Karpas-422 (cell line): Measurements from ENCODE around the gene SPOCK1. TPM values are rescaled to one million over a fixed set of nuclear protein-coding genes. Genes with fewer than 3 reads are reported as not detected.

Experiments used
- DNase-seq: peaks from one replicate; pipeline ENCODE4 v3.0.0-alpha.2; 2015
- H2AFZ ChIP-seq: fragments of 200-600 bp; sonication (generic); 2 replicates; pipeline ENCODE4 v1.6.1; 2014; ENCODE audit warnings: antibody characterized with exemption, low read length, mixed read lengths
- H3K27ac ChIP-seq: fragments of 200-600 bp; sonication (generic); 2 replicates; pipeline ENCODE4 v1.5.1; 2014; ENCODE audit warnings: mild to moderate bottlenecking, low read length, moderate library complexity
- H3K27me3 ChIP-seq: fragments of 200-600 bp; sonication (generic); 2 replicates; pipeline ENCODE4 v1.6.1; 2014; ENCODE audit warnings: low read length, mixed read lengths
- H3K36me3 ChIP-seq: fragments of 200-600 bp; sonication (generic); 2 replicates; pipeline ENCODE4 v1.6.1; 2014; ENCODE audit warnings: low read length, mixed read lengths; ENCODE audit not compliant: insufficient read depth
- H3K4me1 ChIP-seq: fragments of 200-600 bp; sonication (generic); 2 replicates; pipeline ENCODE4 v1.6.1; 2014; ENCODE audit warnings: mild to moderate bottlenecking, low read length, mixed read lengths
- H3K4me2 ChIP-seq: fragments of 200-600 bp; sonication (generic); 2 replicates; pipeline ENCODE4 v1.6.1; 2014; ENCODE audit warnings: low read length, low read depth, mild to moderate bottlenecking; ENCODE audit not compliant: poor library complexity, severe bottlenecking
- H3K4me3 ChIP-seq: fragments of 200-600 bp; sonication (generic); 2 replicates; pipeline ENCODE4 v1.5.1; 2014; ENCODE audit warnings: mild to moderate bottlenecking, antibody characterized with exemption, low read length, mixed read lengths
- H3K79me2 ChIP-seq: fragments of 200-600 bp; sonication (generic); 2 replicates; pipeline ENCODE4 v1.6.1; 2014; ENCODE audit warnings: mild to moderate bottlenecking, low read length, mixed read lengths
- H3K9ac ChIP-seq: fragments of 200-600 bp; sonication (generic); 2 replicates; pipeline ENCODE4 v1.6.0; 2014; ENCODE audit warnings: low read length
- H3K9me2 ChIP-seq: fragments of 200-600 bp; sonication (generic), shearing (Covaris generic); replicated peaks from 2 replicates; pipeline ENCODE4 v1.6.0; 2014; ENCODE audit warnings: mild to moderate bottlenecking, low read length, moderate library complexity; ENCODE audit not compliant: insufficient read depth
- H3K9me3 ChIP-seq: fragments of 300-700, 200-600 bp; sonication (generic); 2 replicates; pipeline ENCODE4 v1.6.1; 2014; ENCODE audit warnings: low read length, mixed read lengths
- H4K20me1 ChIP-seq: fragments of 200-600 bp; sonication (generic); 2 replicates; pipeline ENCODE4 v1.6.1; 2014; ENCODE audit warnings: mild to moderate bottlenecking, antibody characterized with exemption, low read length, low read depth; ENCODE audit not compliant: insufficient read depth
- total RNA-seq: library from RNA; depleted of rRNA; stranded (reverse); fragments of >200 nt; shearing (Covaris generic); gene quantifications from 2 replicates; pipeline ENCODE4 v1.2.3, GENCODE V29; 2014; ENCODE audit warnings: low replicate concordance

SPOCK1 gene
- total RNA-seq, 1 experiment from 2014 or later, result 1.0 TPM

DNA sequence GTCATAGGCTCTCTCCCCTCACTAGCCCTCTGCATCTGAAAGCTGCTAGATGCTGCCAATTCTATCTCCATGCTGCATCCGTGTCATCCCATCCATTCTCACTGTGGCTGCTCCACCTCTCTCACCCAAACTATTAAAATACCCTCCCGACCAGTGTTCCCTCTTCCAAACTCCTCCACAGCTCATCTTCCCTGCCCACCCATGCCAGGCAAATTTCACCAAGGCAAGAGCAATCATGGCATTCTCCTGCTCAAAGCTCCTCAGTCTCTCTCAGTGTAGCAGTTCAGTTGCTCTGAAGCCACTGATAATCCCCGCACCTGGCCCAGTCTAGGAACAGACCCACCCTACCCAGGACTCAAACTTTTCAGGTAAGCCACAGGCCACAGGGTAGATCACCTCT is 48.4 kb downstream of the SPOCK1 start:
- Histone ChIP-seq H3K4me1 (no peaks in the 10 kb centered on the region), H4K20me1 (no peaks in the 10 kb centered on the region), H3K9me2 (no peaks in the 10 kb centered on the region), H2AFZ (no peak overlapping the region), H3K9ac (no peak overlapping the region), H3K9me3 (no peaks in the 10 kb centered on the region), H3K4me3 (no peak overlapping the region), H3K27me3 (no peaks in the 10 kb centered on the region), H3K36me3 (no peaks in the 10 kb centered on the region), H3K79me2 (no peaks in the 10 kb centered on the region), H3K4me2 (no peak overlapping the region), H3K27ac (no peak overlapping the region)
- no peak for DNase-seq

DNA sequence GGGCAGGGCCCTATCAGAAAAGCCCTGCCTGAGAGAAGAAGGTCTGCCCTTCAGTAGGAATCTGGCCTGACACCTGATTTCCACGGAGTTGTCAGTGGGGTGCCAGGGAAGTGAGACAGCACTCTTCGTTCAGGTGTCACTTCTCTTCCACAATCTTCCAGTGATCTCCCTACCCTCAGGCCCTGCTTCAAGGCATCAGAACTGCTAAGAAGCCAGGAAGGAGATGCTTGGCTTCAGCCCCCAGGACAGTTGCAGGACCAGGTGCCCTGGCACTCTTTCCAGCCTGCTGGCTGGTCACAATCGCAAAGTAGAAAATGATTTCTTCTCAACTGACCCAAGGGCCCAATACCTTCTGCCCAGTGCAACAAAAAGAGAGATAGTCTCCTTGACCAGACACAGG is 50.3 kb downstream of the SPOCK1 start:
- no peaks in the 10 kb centered on the region for H3K4me1 ChIP-seq
- no peaks in the 10 kb centered on the region for H3K27me3 ChIP-seq
- H3K9ac ChIP-seq, result no peak overlapping the region
- no peak for DNase-seq
- H3K9me3 ChIP-seq, result no peaks in the 10 kb centered on the region
- H3K4me2 ChIP-seq, result no peak overlapping the region
- H3K27ac ChIP-seq, result no peak overlapping the region
- H2AFZ ChIP-seq, result no peak overlapping the region
- no peak overlapping the region for H3K4me3 ChIP-seq
- no peaks in the 10 kb centered on the region for H4K20me1 ChIP-seq
- H3K9me2 ChIP-seq, result no peaks in the 10 kb centered on the region
- H3K36me3 ChIP-seq, result no peaks in the 10 kb centered on the region
- no peaks in the 10 kb centered on the region for H3K79me2 ChIP-seq

DNA sequence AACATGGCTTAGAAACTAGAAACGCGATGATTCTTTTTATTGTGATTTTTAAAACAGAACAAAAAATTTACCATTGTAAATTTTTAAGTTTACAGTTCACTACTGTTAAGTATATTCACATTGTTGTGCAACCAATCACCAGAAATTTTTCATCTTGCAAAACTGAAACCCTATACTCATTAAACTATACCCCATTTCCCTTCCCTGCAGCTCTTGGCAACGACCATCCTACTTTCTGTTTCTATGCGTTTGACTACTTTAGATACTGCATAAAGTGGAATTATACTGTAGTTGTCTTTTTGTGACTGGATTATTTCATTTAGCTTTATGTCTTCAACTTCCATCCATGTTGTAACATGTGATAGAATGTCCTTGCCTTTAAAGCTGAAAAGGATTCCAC is 52.5 kb downstream of the SPOCK1 start:
- Histone ChIP-seq H3K9me3 (no peaks in the 10 kb centered on the region), H3K36me3 (no peaks in the 10 kb centered on the region), H3K4me1 (no peaks in the 10 kb centered on the region), H3K27me3 (no peaks in the 10 kb centered on the region), H2AFZ (no peak overlapping the region), H3K4me3 (no peak overlapping the region), H3K9me2 (no peaks in the 10 kb centered on the region), H3K27ac (no peak overlapping the region), H4K20me1 (no peaks in the 10 kb centered on the region), H3K4me2 (no peak overlapping the region), H3K9ac (no peak overlapping the region), H3K79me2 (no peaks in the 10 kb centered on the region)
- no peak for DNase-seq

DNA sequence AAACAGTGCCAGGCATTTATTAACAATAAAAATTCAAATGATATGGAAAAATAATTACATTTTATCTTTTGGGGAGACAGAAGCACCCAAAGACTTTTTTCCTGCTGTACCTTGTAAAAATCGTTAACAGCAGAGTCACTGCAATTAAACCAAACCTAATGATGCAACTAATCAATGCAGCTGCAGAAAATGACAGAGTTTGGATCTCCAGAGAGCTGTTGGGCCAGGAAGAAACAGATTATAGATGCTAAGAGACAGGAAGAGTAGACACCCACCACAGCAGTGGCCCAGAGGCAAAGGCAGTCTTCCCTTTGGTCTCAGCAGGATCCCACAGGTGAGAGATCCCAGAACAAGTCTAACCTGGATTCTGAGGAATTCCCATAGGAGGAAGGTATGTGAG is 53.0 kb downstream of the SPOCK1 start:
- no peaks in the 10 kb centered on the region for H3K9me3 ChIP-seq
- no peak overlapping the region for H3K4me3 ChIP-seq
- no peak for DNase-seq
- no peaks in the 10 kb centered on the region for H3K27me3 ChIP-seq
- no peaks in the 10 kb centered on the region for H3K79me2 ChIP-seq
- H3K4me1 ChIP-seq, result no peaks in the 10 kb centered on the region
- H3K4me2 ChIP-seq, result no peak overlapping the region
- no peaks in the 10 kb centered on the region for H3K36me3 ChIP-seq
- no peaks in the 10 kb centered on the region for H4K20me1 ChIP-seq
- H2AFZ ChIP-seq, result no peak overlapping the region
- no peak overlapping the region for H3K27ac ChIP-seq
- H3K9ac ChIP-seq, result no peak overlapping the region
- no peaks in the 10 kb centered on the region for H3K9me2 ChIP-seq

DNA sequence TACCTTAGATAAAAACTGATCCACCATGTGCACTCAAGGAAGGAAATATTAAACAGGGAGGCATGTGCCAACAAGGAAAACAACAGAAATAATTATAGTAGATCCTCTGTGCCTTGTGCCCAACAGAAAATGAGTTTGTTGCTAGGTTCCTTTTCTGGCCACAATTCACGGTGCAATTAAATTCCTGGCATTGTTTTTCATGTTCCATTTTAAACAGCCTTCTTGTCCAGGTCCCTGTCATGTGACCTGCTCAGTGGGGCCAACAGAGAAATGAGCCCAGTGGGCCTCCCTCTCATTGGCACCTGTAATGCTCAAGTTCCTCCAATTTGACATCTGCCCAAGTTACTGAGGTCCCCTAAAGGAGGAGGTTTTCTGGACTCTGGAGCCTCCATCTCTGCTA is 56.5 kb downstream of the SPOCK1 start:
- Histone ChIP-seq H3K9ac (no peak overlapping the region), H3K36me3 (no peaks in the 10 kb centered on the region), H3K9me2 (no peaks in the 10 kb centered on the region), H3K9me3 (no peaks in the 10 kb centered on the region), H2AFZ (no peak overlapping the region), H3K4me1 (0 out of 2 replicates have a peak, but pooled peaks cover 6% of the 10 kb centered on the region), H3K4me2 (no peak overlapping the region), H3K79me2 (no peaks in the 10 kb centered on the region), H3K27ac (no peak overlapping the region), H4K20me1 (no peaks in the 10 kb centered on the region), H3K27me3 (no peaks in the 10 kb centered on the region), H3K4me3 (no peak overlapping the region)
- DNase-seq, result no peak

DNA sequence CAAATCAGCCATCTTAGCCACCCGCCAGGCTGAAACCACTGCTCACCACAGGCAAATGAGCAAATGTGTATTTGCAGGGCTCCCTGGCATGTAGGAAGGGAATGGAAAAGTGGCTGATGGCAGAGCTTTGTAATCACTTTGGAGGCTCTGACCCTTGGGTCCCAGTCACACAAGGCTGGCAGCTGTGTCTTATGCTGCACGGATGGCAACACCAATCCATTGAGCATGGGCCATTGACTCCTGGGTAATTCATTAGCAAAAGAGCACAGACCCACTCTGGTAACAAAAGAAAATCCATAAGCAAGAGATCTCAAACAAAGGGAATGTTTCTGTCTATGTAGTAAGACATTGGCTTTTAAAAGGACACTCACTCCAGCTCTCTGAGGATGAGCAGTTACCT is 57.6 kb downstream of the SPOCK1 start:
- DNase-seq, result no peak
- H3K4me2 ChIP-seq, result no peak overlapping the region
- H3K4me3 ChIP-seq, result no peak overlapping the region
- no peaks in the 10 kb centered on the region for H4K20me1 ChIP-seq
- H3K9me3 ChIP-seq, result no peaks in the 10 kb centered on the region
- 0 out of 2 replicates have a peak, but pooled peaks cover 6% of the 10 kb centered on the region for H3K4me1 ChIP-seq
- no peaks in the 10 kb centered on the region for H3K27me3 ChIP-seq
- no peak overlapping the region for H3K27ac ChIP-seq
- no peak overlapping the region for H3K9ac ChIP-seq
- H3K79me2 ChIP-seq, result no peaks in the 10 kb centered on the region
- H2AFZ ChIP-seq, result no peak overlapping the region
- no peaks in the 10 kb centered on the region for H3K9me2 ChIP-seq
- H3K36me3 ChIP-seq, result no peaks in the 10 kb centered on the region

DNA sequence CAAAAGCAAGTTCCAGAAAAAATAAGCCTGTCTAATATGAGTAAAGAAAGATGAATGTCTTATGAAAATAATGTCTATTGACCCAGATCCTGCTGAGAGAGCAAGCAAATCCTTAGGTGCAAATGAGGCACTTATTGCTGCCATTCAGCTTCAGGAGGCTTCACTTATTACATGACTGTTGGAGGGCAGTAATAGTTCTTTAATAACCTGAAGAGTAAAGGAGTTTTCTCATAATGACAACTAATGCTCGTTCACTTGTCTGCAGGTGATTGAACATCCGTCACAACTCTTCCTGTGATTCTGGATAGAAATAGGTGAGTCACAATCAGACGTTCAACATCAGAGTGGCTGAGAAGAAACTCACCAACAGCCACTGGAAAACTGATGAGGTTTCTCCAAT is 58.3 kb downstream of the SPOCK1 start:
- no peak overlapping the region for H3K9ac ChIP-seq
- H3K4me2 ChIP-seq, result no peak overlapping the region
- H4K20me1 ChIP-seq, result no peaks in the 10 kb centered on the region
- no peak for DNase-seq
- H2AFZ ChIP-seq, result no peak overlapping the region
- 0 out of 2 replicates have a peak, but pooled peaks cover 6% of the 10 kb centered on the region for H3K4me1 ChIP-seq
- H3K79me2 ChIP-seq, result no peaks in the 10 kb centered on the region
- H3K4me3 ChIP-seq, result no peak overlapping the region
- no peaks in the 10 kb centered on the region for H3K27me3 ChIP-seq
- no peaks in the 10 kb centered on the region for H3K9me2 ChIP-seq
- no peaks in the 10 kb centered on the region for H3K9me3 ChIP-seq
- H3K27ac ChIP-seq, result no peak overlapping the region
- H3K36me3 ChIP-seq, result no peaks in the 10 kb centered on the region

DNA sequence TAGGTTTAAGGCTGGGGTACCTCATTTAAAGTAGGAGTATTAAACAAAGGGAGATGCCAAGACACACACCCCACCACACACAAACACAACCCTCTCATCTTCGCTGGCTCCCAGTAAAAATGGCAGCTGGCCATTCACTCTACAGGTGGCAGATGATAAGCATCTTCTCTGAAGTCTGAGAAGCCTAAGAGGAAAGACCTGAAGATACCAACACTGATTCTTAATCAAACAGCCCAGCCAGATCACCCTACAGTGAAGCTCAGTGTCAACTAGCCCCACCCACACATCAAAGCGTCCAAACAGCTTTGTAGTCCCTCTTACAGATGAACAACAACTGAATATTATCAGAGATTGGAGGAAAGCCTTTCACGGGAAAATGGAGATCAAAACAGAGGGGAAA is 59.5 kb downstream of the SPOCK1 start:
- no peaks in the 10 kb centered on the region for H3K9me2 ChIP-seq
- H3K4me2 ChIP-seq, result no peak overlapping the region
- DNase-seq, result no peak
- no peak overlapping the region for H3K4me3 ChIP-seq
- no peak overlapping the region for H2AFZ ChIP-seq
- H3K4me1 ChIP-seq, result 0 out of 2 replicates have a peak, but pooled peaks cover 6% of the 10 kb centered on the region
- no peaks in the 10 kb centered on the region for H3K79me2 ChIP-seq
- no peak overlapping the region for H3K9ac ChIP-seq
- no peak overlapping the region for H3K27ac ChIP-seq
- no peaks in the 10 kb centered on the region for H4K20me1 ChIP-seq
- H3K27me3 ChIP-seq, result no peaks in the 10 kb centered on the region
- no peaks in the 10 kb centered on the region for H3K9me3 ChIP-seq
- no peaks in the 10 kb centered on the region for H3K36me3 ChIP-seq

DNA sequence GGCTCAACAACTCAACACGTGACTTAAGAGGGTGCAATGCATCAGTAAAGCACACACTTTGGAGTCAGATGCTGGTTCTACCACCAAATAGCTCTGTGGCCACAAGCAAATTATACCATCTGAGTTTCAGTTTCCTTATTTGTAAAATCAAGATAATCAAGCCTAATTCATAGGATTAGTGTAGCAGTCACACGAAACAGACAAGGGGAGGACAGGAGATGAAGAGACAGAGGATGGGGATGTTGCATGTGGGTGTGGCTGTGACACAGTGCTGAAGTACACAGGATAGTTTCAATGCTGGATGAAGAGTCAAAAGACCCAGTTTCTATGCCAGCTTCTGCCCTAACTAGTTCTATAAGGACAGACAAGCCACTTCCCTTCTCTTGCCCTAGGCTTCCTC is 60.2 kb downstream of the SPOCK1 start:
- Histone ChIP-seq H3K4me1 (0 out of 2 replicates have a peak, but pooled peaks cover 6% of the 10 kb centered on the region), H3K9ac (no peak overlapping the region), H3K36me3 (no peaks in the 10 kb centered on the region), H3K27me3 (no peaks in the 10 kb centered on the region), H3K79me2 (no peaks in the 10 kb centered on the region), H3K9me2 (no peaks in the 10 kb centered on the region), H4K20me1 (no peaks in the 10 kb centered on the region), H3K4me3 (no peak overlapping the region), H3K9me3 (no peaks in the 10 kb centered on the region), H3K4me2 (no peak overlapping the region), H2AFZ (no peak overlapping the region), H3K27ac (no peak overlapping the region)
- no peak for DNase-seq
